HG03520 (cell line): ENCODE measurements around the gene CTNNBIP1.

Experiments
- ATAC-seq: cut with Tn5 transposase; IDR thresholded peaks from one replicate; pipeline ENCODE4 v1.9.1; 2021; ENCODE audit warnings: mild to moderate bottlenecking, moderate library complexity; ENCODE audit not compliant: unreplicated experiment

Gene CTNNBIP1

DNA sequence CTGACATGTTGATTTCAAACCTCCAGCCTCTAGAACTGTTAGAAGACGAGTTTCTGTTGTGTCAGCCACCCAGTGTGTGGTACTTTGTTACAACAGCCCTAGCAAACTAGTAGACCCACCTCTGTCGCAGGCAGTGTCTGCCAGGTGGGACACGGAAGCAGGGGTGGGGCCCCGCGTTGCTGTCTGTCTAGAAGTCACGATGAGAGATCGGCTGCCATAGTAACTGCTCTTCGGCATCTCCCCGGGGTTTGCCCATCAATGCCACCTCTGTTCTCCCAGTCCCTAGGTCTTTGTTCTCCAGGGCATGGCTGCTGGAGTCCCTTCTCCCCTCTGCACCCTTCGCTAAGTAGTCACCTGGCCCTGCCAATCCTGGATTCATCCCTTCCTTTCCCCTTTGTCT lies 71.1 kb downstream of the CTNNBIP1 start:
- ATAC-seq, result no peak

DNA sequence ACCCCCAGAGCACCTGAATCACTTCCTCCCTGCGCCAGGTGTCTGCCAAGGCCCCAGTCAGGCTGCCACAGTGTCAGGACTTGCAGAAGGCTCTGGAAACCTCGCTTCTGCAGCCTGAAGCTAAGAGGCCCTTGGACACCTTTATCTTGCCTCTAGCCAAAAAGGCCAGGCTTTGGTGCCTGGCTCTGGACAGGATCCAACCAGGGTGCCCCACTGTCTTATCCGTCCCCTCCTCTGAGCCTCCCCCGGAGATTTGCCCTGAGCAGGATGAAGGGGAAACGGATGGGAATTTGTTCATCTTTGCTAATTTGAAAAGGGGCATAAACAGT lies 73.5 kb downstream of the CTNNBIP1 start:
- ATAC-seq, result no peak

GRCh38 chr1:9835758-9836631 lies 74.1 kb downstream of the CTNNBIP1 start:
- no peak for ATAC-seq

- ATAC-seq, result no peak
These were observed 74.7 kb downstream of the CTNNBIP1 start for GRCh38 chr1:9835404-9835757.

DNA sequence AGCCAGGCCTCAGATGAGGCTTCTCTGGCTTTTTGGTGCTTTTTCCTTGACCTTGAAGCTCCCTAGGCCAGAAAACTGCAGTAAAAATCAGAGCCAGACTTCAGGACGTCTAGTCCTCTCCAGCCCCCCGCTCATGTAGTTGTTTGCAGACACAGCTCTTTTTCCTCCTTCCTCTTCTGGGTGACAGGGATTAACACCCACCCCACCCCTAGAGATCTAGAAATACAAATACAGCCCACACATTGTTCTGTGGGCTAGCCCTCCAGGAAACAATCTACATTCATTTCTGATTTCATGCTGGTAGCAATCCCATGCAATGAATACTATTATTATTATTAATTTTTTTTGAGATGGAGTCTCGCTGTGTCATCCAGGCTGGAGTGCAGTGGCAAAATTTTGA lies 76.4 kb downstream of the CTNNBIP1 start:
- no peak for ATAC-seq

- no peak for ATAC-seq
These were observed 82.4 kb downstream of the CTNNBIP1 start for GRCh38 chr1:9827558-9828185.

- no peak for ATAC-seq
These were observed 83.5 kb downstream of the CTNNBIP1 start for GRCh38 chr1:9826616-9827015.

DNA sequence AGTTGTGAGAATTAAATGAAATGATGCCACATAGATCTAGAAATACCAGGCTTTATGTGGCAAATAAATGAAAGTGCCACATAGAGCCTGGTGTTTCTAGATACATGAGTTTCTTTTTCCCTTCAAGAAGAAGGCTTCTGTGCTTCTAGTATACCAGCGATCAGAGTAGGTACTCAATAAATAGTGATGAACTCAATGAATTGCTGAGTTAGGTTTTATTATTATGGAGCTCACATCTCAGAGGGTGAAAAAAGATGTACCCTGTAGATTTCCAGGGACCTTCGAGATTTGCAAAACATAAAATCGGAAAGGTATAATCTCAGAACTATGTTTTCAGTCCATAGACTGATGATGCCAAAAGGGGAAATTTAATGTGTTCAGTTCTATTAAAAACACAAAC lies 84.0 kb downstream of the CTNNBIP1 start:
- ATAC-seq, result no peak

GRCh38 chr1:9825093-9826074 lies 84.7 kb downstream of the CTNNBIP1 start:
- ATAC-seq, result no peak

DNA sequence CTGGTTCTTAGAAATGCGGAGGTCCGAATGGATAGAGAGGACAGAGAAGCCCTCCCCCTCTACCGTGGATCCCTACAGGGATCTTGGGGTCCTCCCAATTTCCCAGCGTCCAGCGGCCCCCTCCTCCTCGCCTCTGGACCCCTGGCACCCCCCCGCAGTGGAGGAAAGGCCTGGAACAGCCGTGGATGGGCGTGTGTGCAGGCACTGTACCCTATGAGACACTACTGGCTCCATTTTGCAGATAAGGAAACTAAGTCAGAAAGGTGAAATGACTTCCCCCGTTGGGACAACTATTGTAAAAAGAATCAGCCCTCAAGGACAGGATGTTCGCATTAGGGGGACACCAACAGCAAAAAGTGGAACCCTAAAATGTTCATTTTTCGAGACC lies 85.4 kb downstream of the CTNNBIP1 start:
- ATAC-seq, result no peak

DNA sequence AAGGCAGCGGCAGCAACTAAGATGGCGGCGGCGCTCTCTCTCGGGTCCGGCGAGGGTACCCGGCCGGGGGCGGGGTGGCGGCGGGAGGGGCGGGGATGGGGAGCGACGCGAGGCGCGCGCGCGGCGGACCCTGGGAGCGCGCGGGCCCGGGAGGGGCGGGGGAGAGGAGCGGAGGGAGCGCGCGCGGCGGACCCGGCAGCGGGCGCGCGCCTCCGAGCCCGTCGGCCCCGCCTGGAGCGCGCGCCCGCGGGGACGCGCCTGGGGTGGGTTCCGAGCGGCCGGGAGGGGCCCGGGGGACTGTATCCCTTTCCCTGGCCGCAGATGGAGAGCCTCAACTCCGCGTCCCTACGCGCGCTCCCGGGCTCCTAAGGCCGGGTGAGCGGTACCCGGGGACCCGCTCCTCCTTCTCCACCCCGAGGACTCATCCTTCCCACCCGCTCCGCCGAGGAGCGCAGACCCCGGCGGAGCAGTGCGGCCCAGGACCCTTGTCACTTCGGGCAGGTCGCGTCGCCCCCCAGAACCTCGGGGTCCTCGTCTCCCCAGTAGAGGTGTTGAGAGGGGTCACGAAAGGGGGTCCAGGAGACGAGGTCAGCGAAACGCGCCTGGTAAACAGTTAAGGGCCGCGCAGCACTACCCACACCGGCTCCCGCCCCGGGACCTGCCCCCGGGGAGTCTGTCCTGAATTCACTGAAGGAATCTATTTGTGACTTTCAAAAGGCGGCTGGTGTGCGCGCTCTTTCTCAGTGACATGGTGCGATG lies 85.9 kb downstream of the CTNNBIP1 start, which contains the start of gene CLSTN1:
CLSTN1 (minus strand) TSS at position 23 of the 759 bp plus-strand sequence. CDS start 232 bp downstream, outside the sequence.
- ATAC-seq, result peak; percentile 58

GRCh38 chr1:9823693-9823942 lies 86.5 kb downstream of the CTNNBIP1 start:
- peak; percentile 27 for ATAC-seq

DNA sequence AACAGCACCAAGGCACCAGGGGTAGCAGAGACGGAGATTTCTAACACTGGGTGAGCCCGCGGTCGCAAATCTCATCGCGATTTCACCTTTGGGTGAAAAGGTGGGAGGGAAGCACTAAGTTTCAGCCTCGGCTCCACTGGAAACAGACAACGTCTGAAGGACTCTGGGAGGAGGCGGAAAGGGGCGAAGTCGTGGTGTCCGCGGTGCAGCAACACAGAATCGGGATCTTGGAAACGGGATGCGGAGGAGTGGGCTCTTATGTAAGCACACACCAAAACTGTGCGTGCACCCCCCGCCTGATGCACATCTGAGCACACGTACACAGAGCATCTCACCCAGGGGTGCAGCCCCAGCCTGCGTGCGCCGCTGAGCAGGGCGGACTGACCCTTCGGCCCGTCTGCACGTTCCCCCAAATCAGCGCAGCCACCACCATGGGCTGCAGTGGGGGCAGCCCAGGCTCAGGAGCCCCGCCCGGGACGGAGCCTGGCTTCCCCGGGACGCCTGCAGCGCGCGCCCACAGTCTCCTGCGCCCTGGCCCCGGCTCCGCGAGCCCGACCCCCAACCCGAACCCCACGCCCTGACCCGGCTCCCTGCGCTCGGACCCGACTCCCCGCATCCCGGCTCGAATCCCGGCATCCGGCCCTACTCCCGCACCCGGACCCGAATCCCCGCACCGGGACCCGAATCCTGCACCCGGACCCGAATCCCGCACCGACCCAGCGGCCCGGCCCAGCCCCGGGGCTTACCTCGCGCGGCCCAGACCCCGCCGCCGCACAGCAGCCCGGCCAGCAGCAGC lies 87.0 kb downstream of the CTNNBIP1 start:
- ATAC-seq, result no peak

DNA sequence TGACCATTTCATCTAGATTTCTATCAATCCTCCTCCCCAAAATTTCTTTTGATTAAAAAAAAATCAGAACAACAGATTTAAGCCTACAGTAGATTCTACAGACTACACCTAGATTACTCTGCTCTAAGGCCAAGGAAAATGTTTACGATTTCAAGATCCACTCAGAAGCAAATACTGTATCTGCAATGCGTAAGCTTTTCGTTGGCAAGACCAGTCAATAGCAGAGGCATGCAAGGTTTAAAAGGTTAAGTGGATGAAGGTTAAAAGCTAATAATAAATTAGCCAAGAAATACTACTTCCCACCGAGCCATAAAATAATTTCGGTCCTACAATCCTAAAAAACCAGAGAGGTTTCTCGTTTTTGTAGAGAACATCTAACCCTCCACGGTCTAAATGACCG lies 87.6 kb downstream of the CTNNBIP1 start:
- no peak for ATAC-seq

DNA sequence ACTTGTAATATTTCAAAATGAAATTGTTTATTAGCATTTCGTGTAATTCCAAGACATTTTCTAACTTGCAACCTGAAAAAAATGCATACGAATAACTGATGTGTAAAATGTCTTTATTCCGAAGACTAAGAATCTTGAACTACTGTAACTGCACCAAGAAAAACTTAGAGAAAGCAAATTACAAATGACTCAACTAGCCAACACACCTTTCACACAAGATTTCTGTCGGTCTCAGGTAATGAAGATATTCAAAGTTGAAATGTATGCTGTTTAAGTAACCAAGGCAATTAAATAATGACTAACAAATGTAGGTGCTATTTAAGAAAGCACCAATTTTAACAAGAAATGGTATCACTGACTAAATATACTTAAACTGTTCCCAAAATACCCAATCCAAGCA lies 88.4 kb downstream of the CTNNBIP1 start:
- ATAC-seq, result no peak

GRCh38 chr1:9820521-9820920 lies 89.5 kb downstream of the CTNNBIP1 start:
- ATAC-seq, result no peak

GRCh38 chr1:9817734-9818133 lies 92.3 kb downstream of the CTNNBIP1 start:
- ATAC-seq, result no peak

DNA sequence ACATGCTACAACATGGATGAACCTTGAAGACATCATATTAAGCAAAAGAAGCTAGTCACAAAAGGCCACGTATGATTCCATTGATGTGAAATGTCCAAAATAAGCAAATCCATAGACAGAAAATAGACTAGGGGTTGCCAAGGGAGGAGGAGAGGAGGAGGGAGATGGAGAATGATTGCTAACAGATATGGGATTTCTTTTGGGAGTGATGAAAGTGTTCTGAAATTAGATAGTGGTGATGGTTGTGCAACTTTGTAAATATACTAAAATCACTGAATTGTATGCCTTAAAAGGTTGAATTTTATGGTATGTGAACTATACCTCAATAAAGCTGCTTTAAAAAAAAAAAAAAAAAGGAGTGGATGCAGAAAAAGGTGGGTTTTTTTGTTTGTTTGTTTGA lies 93.9 kb downstream of the CTNNBIP1 start:
- ATAC-seq, result no peak

DNA sequence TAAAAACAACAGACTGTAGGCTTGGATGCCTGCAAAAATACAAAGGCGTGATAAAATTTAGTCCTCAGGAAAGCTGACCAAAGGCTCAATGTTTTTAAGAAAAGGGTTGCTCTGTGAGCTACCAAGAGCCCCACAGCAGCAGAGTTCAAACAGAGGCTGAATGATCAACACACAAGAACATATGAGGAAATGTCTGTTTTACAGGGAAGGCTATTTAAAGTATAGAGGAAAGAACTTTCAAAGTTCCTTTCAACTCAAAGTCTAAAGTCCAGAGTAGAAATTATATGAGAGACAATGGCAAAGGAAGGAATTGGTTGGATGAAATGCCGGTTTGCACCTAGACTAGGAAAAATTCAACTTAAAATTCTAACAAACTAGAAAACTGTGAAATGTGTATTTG lies 94.9 kb downstream of the CTNNBIP1 start:
- ATAC-seq, result no peak

DNA sequence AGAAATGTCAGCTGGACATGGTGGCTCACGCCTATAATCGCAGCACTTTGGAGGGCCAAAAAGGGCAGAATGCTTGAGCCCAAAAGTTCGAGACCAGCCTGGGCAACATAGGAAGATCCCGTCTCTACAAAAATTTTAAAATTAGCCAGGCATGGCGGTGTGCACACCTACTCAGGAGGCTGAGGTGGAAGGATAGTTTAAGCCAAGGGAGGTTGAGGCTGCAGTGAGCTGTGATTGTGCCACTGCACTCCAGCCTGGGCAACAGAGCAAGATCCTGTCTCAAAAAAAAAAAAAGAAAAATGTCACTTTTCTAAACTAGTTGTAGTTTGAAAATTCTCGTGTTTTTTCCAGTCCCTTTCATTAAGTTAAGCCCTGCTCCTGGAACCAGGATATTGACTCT lies 95.5 kb downstream of the CTNNBIP1 start:
- ATAC-seq, result no peak
